Right lobe of liver (tissue), 6 donors: ENCODE measurements around the gene ATP4A. TPM values are rescaled to one million over a fixed set of nuclear protein-coding genes. Genes with fewer than 3 reads are reported as not detected.

Source experiments
- ATAC-seq, 4 donors: fragments of 200-7000 bp; cut with Tn5 transposase; one replicate each; pipeline ENCODE4 v1.9.1; 2020; ENCODE audit warnings: mild to moderate bottlenecking in 4 of 4, moderate library complexity in 4 of 4
- DNase-seq, 3 donors: peaks; one replicate each; pipeline ENCODE4 v3.0.0-alpha.2; 2020
- H3K27ac ChIP-seq, 3 donors: fragments of 200-600 bp; one replicate each; pipeline ENCODE4 v1.8.0; 2022
- H3K27me3 ChIP-seq, 2 donors: fragments of 200-600 bp; one replicate each; pipeline ENCODE4 v1.8.0; 2022
- H3K36me3 ChIP-seq, 4 donors: fragments of 200-600 bp; sonication (generic) in 1 of 4; one replicate each; pipeline versions ENCODE4 v1.5.1 to v1.8.0; 2017 to 2022; ENCODE audit warnings: control low read depth in 1 of 4
- H3K4me1 ChIP-seq, 4 donors: fragments of 200-600 bp; sonication (generic) in 1 of 4; one replicate each; pipeline versions ENCODE4 v1.5.1 to v1.8.0; 2017 to 2022; ENCODE audit warnings: control low read depth in 1 of 4
- H3K4me3 ChIP-seq, 3 donors: fragments of 200-600 bp; one replicate each; pipeline ENCODE4 v1.8.0; 2022
- H3K9me3 ChIP-seq, 4 donors: fragments of 200-600 bp; sonication (generic) in 1 of 4; one replicate each; pipeline versions ENCODE4 v1.5.1 to v1.8.0; 2017 to 2022; ENCODE audit warnings: control low read depth in 1 of 4
- CTCF ChIP-seq, 4 donors: fragments of 200-600 bp in 3 of 4; fragments of 450-650 bp in 1 of 4; IDR thresholded peaks; one replicate each; pipeline versions ENCODE4 v1.5.1 to v1.8.0; 2016 to 2022; ENCODE audit warnings: antibody characterized with exemption in 4 of 4, mild to moderate bottlenecking in 2 of 4
- POLR2A ChIP-seq: fragments of 450-650 bp; IDR thresholded peaks from one replicate; pipeline ENCODE4 v1.6.1; 2017; ENCODE audit warnings: antibody characterized with exemption, mild to moderate bottlenecking
- WGBS: methylation state at CpG from one replicate; pipeline ENCODE4 v1.1.6; 2018; ENCODE audit warnings: low coverage, low lambda C conversion rate; ENCODE audit not compliant: insufficient coverage; ENCODE audit errors: missing lambda C conversion rate; 5-methylcytosine and 5-hydroxymethylcytosine counted together
- intact Hi-C, 2 donors: fragments of 100-400 bp; cut with DNase I; formaldehyde crosslinking; loops; one replicate each; pipeline versions ENCODE4 v1.11.2 to v1.14.1; 2022
- total RNA-seq, 6 experiments: library from RNA; depleted of rRNA in 2 of 6; stranded (reverse); fragments of >200 nt in 2 of 6; fragmentation: NEBNext Ultra II Directional in 3 of 6; extraction: Animal tissue kit (Norgen Biotek cat#: 25700) in 3 of 6; gene quantifications; one replicate each; pipeline versions ENCODE4 v1.1.0 to v1.2.4, GENCODE V29; 2016 to 2023
- donor health status: DM: no; HTN: yes; CAD: no.
- donor health status: DM: no; HTN: no; CAD: no.
- donor health status: DM: no; HTN: no; CAD: no.
- donor health status: DM: no; HTN: yes; CAD: no.
- donor health status: DM: no; HTN: yes; CAD: no.

Gene ATP4A
- total RNA-seq, 6 experiments from 2014 or later, result 0.06 TPM; not detected in 5

GRCh38 chr19:35549174-35549788, 14.2 kb downstream of the ATP4A start:
- H3K4me3 ChIP-seq, result no peak overlapping the region
- H3K36me3 ChIP-seq, result no peaks in the 10 kb centered on the region
- DNase-seq (peak in 1 of 3 donors; percentile 63), ATAC-seq (peak; percentile 33 to 52 (median 47))
- intact Hi-C loops, result no loop called here
- 22% methylated on average over 5 of the region's 6 CpGs for WGBS
- H3K9me3 ChIP-seq, result no peaks in the 10 kb centered on the region
- no peak overlapping the region for H3K27ac ChIP-seq
- no peaks in the 10 kb centered on the region for H3K27me3 ChIP-seq
- H3K4me1 ChIP-seq, result peaks cover 0 to 9% (median 4%) of the 10 kb centered on the region in 4 donors
- TF ChIP-seq CTCF (IDR thresholded peaks at IDR 0.05) (peak; percentile 68 to 83 (median 76)), POLR2A (no peak)

GRCh38 chr19:35546532-35546931, 16.9 kb downstream of the ATP4A start:
- intact Hi-C loops, result no loop called here
- H3K27ac ChIP-seq, result no peak overlapping the region
- peak overlapping the region in 1 of 3 donors; percentile 77 for H3K4me3 ChIP-seq
- TF ChIP-seq CTCF (IDR thresholded peaks at IDR 0.05) (no peak), POLR2A (no peak)
- peaks cover 0 to 9% (median 4%) of the 10 kb centered on the region in 4 donors for H3K4me1 ChIP-seq
- H3K27me3 ChIP-seq, result no peaks in the 10 kb centered on the region
- WGBS, result 84% methylated on average over 3 of the region's 8 CpGs
- DNase-seq (no peak), ATAC-seq (no peak)
- no peaks in the 10 kb centered on the region for H3K9me3 ChIP-seq
- no peaks in the 10 kb centered on the region for H3K36me3 ChIP-seq

- ATAC-seq (peak; percentile 51 to 63 (median 56)), DNase-seq (peak in 2 of 3 donors; percentile 70)
- H3K4me1 ChIP-seq, result peaks cover 0 to 9% (median 4%) of the 10 kb centered on the region in 4 donors
- TF ChIP-seq CTCF (IDR thresholded peaks at IDR 0.05), result no peak
- no peak for TF ChIP-seq POLR2A
- H3K27me3 ChIP-seq, result no peaks in the 10 kb centered on the region
- H3K9me3 ChIP-seq, result no peaks in the 10 kb centered on the region
- intact Hi-C loops, result no loop called here
- WGBS, result 5% methylated on average over 18 of the region's 27 CpGs
- peak overlapping the region; percentile 41 to 63 (median 44) for H3K27ac ChIP-seq
- peak overlapping the region; percentile 77 to 100 (median 99) for H3K4me3 ChIP-seq
- H3K36me3 ChIP-seq, result no peaks in the 10 kb centered on the region
Observed at GRCh38 chr19:35545855-35546381, 17.5 kb downstream of the ATP4A start.

GRCh38 chr19:35545001-35545854, 18.2 kb downstream of the ATP4A start, which contains the start of gene TMEM147:
TSS of gene TMEM147 (plus strand) at chr19:35545626. CDS start at chr19:35545740, 114 bp downstream.
- intact Hi-C loops, result no loop called here
- peak; percentile 81 for TF ChIP-seq POLR2A
- TF ChIP-seq CTCF (IDR thresholded peaks at IDR 0.05), result no peak
- H3K27ac ChIP-seq, result peak within 1 kb of the TSS; percentile 41 to 63 (median 44)
- no peaks in the 10 kb centered on the region for H3K9me3 ChIP-seq
- H3K4me3 ChIP-seq, result peak within 1 kb of the TSS; percentile 77 to 100 (median 99)
- H3K27me3 ChIP-seq, result no peaks in the 10 kb centered on the region
- no peaks in the 10 kb centered on the region for H3K36me3 ChIP-seq
- H3K4me1 ChIP-seq, result peaks cover 0 to 9% (median 4%) of the 10 kb centered on the region in 4 donors
- WGBS, result 1% methylated on average over 15 of the region's 85 CpGs
- peak; percentile 93 to 96 (median 96) for ATAC-seq
- peak; percentile 95 to 97 (median 96) for DNase-seq
